Measurements from ENCODE around the gene DPYSL4.

DNA sequence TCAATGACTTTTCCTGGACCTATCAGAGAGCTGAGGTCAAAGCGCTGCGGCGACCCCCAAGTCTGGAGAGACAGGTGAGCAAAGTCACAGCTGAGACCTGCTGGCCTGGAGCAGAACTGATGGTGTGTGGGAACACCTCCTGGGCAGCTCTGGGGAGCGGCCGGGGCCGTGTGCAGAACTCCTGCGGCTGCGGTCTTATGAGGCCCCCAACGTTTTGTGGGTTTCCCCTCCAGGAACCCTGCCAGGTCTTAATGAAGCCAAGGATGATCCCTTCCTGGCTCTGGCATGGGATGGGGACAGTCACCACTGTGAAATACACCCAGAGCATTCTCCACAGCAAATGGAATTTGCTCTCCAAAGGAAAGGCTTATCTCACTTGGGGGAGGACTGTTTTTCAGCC, 26.1 kb downstream of the DPYSL4 start:
- no peak for TF ChIP-seq POLR2AphosphoS5 (IDR thresholded peaks at IDR 0.05; ENCODE audit: low read depth, low read length)
- TF ChIP-seq TAF1 (IDR thresholded peaks at IDR 0.05; ENCODE audit: low read depth, low read length), result no peak

Measured in GM12891 (cell line).